Measurements from ENCODE around the gene ZGPAT.

GRCh38 chr20:63667858-63668257 is 40.0 kb upstream of the ZGPAT start:
- TF ChIP-seq CTCF (conservative IDR thresholded peaks at IDR 0.05) = no peak
- TF ChIP-seq EZH2 (IDR thresholded peaks at IDR 0.05; ENCODE audit: low read depth) = no peak
